Neural crest cell (in vitro differentiated cells): Measurements from ENCODE around the gene RBM39. TPM values are rescaled to one million over a fixed set of nuclear protein-coding genes. Genes with fewer than 3 reads are reported as not detected.
A peak's percentile ranks its signal among the peaks of the same experiment; 100 is the strongest.
"Not testable (repeated sequence)": the region's sequence is repeated elsewhere in the genome, so short reads cannot be mapped to it uniquely, and the experiment has no call there.

ENCODE experiments used
- DNase-seq: peaks from one replicate; pipeline ENCODE4 v3.0.0; 2021; ENCODE audit warnings: low read depth, mixed read lengths, low spot score
- H3K27ac Mint-ChIP-seq: one replicate; pipeline ENCODE4 v1.8.0; 2021; ENCODE audit warnings: mild to moderate bottlenecking, mixed read lengths; ENCODE audit not compliant: unreplicated experiment
- H3K27me3 Mint-ChIP-seq: 2 replicates; pipeline ENCODE4 v1.8.0; 2021; ENCODE audit warnings: low read depth, mild to moderate bottlenecking, mixed read lengths
- H3K36me3 Mint-ChIP-seq: 2 replicates; pipeline ENCODE4 v1.8.0; 2021; ENCODE audit warnings: low read depth, mild to moderate bottlenecking, mixed read lengths
- H3K4me1 Mint-ChIP-seq: 2 replicates; pipeline ENCODE4 v1.8.0; 2021; ENCODE audit warnings: mixed read lengths
- H3K4me3 Mint-ChIP-seq: one replicate; pipeline ENCODE4 v1.8.0; 2021; ENCODE audit warnings: mild to moderate bottlenecking, mixed read lengths
- H3K9me3 Mint-ChIP-seq: 2 replicates; pipeline ENCODE4 v1.8.0; 2021; ENCODE audit warnings: mixed read lengths
- long read RNA-seq: library from polyadenylated mRNA; unstranded; transcript quantifications from one replicate; pipeline ENCODE4 v2.0.0, GENCODE V29; 2020
- total RNA-seq: library from RNA; stranded (reverse); gene quantifications from 2 replicates; pipeline ENCODE4 v1.2.1, GENCODE V29; 2021
- TF ChIP-seq, protein P1 (sequence below): fragments of 200-600 bp; sonication (generic); conservative IDR thresholded peaks from 2 replicates; pipeline ENCODE4 v1.5.0; 2021; ENCODE audit warnings: antibody characterized with exemption, mild to moderate bottlenecking

The RBM39 gene
- total RNA-seq = 333 and 357 TPM in 2 replicates
- long read RNA-seq, transcript RBM39-206 (18 exons, 2,883 nt) = minor isoform, 21 of 337 reads
- long read RNA-seq, transcript RBM39-203 (17 exons, 2,831 nt) = minor isoform, 84 of 337 reads
- long read RNA-seq, transcript RBM39-201 (17 exons, 2,488 nt) = major isoform, 111 of 337 reads
- long read RNA-seq, transcript RBM39-216 (18 exons, 2,124 nt) = minor isoform, 12 of 337 reads
- long read RNA-seq, partial matches to known transcripts = 47 of 337 reads
- long read RNA-seq, other reads (novel, unspliced or antisense) = 46 of 337 reads

DNA sequence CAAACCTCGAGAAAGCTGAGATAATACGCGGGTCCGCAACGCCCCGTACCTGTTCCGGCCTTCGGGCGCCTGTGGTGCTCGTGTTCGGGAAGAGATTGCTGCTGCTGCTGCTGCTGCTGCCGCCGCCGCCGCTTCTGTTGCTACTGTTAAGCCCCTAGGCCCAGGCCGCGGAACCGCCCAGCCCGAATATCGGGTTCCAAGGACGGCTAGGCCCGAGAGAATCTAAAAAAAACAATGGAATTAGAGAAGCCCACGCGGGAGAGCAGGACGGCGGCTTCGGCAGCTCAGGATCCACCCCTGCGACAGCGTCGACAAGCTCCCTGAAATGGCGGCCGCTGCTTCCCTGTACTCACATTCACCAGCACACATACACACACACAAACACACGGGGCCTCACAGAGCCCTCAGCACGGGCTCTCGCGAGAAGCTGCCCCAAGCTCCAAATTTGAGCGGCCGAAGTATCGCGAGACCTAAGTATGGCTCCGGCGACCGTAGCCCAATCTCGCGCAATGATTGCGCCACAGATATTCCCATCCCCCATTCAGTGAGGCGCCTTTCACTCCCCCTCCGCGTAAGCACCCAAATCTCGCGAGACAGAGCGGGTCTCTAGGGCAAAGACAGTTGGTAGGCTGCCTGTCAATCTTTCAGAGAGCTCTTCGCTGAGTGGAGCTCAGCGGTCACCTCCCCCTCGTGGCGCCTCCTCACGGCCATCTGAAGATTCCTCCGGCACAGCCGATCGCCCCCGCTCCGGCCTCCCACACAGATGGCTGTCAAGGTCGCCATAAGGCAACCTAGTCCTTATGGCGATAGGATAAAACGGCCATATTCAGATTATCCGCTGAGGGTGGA, at the start of gene RBM39:
TSS of gene RBM39 (minus strand) at position 369 of the 849 bp plus-strand sequence. CDS start 1,386 bp downstream, outside the sequence.
- H3K9me3 Mint-ChIP-seq = no peaks in the 10 kb centered on the region
- TF ChIP-seq, protein P1, sequence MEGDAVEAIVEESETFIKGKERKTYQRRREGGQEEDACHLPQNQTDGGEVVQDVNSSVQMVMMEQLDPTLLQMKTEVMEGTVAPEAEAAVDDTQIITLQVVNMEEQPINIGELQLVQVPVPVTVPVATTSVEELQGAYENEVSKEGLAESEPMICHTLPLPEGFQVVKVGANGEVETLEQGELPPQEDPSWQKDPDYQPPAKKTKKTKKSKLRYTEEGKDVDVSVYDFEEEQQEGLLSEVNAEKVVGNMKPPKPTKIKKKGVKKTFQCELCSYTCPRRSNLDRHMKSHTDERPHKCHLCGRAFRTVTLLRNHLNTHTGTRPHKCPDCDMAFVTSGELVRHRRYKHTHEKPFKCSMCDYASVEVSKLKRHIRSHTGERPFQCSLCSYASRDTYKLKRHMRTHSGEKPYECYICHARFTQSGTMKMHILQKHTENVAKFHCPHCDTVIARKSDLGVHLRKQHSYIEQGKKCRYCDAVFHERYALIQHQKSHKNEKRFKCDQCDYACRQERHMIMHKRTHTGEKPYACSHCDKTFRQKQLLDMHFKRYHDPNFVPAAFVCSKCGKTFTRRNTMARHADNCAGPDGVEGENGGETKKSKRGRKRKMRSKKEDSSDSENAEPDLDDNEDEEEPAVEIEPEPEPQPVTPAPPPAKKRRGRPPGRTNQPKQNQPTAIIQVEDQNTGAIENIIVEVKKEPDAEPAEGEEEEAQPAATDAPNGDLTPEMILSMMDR = peak; percentile 49
- H3K4me1 Mint-ChIP-seq = peaks cover 52% of the 10 kb centered on the region
- peak within 1 kb of the TSS; percentile 99 for H3K27ac Mint-ChIP-seq
- DNase-seq = peak; percentile 99
- peaks cover 27% of the 10 kb centered on the region for H3K36me3 Mint-ChIP-seq
- H3K4me3 Mint-ChIP-seq = peak within 1 kb of the TSS; percentile 99
- H3K27me3 Mint-ChIP-seq = peaks cover 14% of the 10 kb centered on the region

DNA sequence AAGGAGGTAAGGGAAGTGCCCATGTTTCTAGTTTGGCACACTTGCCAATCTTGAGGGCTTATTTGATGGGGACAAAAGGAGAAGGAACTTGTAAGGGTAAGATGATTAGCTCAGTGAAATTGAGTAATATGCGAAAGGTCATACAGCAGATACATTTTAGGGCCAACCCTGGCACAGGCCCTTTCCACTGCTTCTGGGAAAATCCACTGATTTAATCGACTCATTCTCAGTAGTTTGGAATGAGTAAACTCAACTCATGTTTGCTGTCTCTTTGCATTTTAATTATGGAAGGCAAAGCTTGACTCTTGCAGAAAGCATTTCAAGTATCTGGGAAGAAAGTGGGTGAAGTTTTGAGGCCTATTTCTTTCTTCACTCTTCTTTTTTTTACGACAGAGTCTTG, 49.8 kb upstream of the RBM39 start:
- no peak for DNase-seq
- Mint-ChIP-seq H3K27ac (peak overlapping the region; percentile 27), H3K36me3 (peaks cover 5% of the 10 kb centered on the region), H3K4me1 (peaks cover 10% of the 10 kb centered on the region), H3K9me3 (no peaks in the 10 kb centered on the region), H3K4me3 (no peak overlapping the region), H3K27me3 (no peaks in the 10 kb centered on the region)
- TF ChIP-seq, protein P1 = no peak

DNA sequence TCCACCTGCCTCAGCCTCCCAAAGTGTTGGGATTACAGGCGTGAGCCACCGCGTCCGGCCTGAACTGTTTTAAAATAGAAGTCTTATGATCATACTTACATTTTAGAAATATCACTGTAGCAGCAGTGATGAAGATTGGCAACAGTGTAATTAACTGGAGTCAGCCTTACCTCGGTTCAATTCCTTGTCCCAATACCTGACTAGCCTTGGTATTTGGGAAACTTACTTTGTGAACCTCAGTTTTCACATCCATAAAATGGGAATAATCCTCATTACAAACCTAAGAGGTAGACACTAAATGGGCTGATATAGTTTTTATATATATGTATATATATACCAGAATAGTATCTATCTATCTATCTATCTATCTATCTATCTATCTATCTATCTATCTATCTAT, 49.0 kb upstream of the RBM39 start:
- DNase-seq = no peak
- Mint-ChIP-seq H3K4me1 (peaks cover 10% of the 10 kb centered on the region), H3K4me3 (no peak overlapping the region), H3K9me3 (no peaks in the 10 kb centered on the region), H3K27me3 (no peaks in the 10 kb centered on the region), H3K36me3 (peaks cover 5% of the 10 kb centered on the region), H3K27ac (no peak overlapping the region)
- TF ChIP-seq, protein P1 = no peak

DNA sequence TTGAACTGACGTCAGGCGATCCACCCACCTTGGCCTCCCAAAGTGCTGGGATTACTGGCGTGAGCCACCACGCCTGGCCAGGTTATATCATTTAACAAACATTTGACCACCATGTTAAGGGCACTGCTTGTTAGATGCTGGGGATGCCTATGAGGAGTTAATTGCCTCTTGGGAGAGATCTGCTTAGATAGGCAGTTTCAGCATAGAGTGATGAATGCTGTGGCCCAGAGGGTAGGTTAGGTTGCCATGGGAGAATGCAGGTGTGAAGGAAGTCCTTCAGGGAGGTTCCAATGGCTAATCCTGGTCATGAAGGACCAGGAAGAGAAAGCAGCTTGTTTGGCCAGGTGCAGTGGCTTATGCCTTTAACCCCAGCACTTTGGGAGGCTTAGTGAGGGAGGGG, 46.7 kb upstream of the RBM39 start:
- H3K4me1 Mint-ChIP-seq = peaks cover 4% of the 10 kb centered on the region
- no peaks in the 10 kb centered on the region for H3K27me3 Mint-ChIP-seq
- H3K4me3 Mint-ChIP-seq = no peak overlapping the region
- no peak overlapping the region for H3K27ac Mint-ChIP-seq
- H3K36me3 Mint-ChIP-seq = peaks cover 5% of the 10 kb centered on the region
- no peaks in the 10 kb centered on the region for H3K9me3 Mint-ChIP-seq
- TF ChIP-seq, protein P1 = no peak
- no peak for DNase-seq

DNA sequence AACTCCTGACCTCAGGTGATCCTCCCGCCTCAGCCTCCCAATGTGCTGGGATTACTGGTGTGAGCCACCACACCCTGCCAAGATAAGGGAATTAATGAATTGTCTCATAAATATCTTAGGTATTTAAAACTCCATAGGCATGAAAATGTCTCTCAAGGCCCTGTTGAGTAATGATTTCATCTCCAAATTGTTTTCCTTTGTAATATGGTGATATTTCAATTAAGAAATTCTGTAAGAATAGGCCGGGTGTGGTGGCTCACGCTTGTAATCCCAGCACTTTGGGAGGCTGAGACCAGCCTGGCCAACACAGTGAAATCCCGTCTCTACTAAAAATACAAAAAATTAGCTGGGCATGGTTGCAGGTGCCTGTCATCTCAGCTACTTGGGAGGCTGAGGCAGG, 43.5 kb upstream of the RBM39 start:
- DNase-seq, H3K4me1 Mint-ChIP-seq, H3K9me3 Mint-ChIP-seq, H3K36me3 Mint-ChIP-seq, H3K27me3 Mint-ChIP-seq, H3K4me3 Mint-ChIP-seq, H3K27ac Mint-ChIP-seq: not testable (repeated sequence)

DNA sequence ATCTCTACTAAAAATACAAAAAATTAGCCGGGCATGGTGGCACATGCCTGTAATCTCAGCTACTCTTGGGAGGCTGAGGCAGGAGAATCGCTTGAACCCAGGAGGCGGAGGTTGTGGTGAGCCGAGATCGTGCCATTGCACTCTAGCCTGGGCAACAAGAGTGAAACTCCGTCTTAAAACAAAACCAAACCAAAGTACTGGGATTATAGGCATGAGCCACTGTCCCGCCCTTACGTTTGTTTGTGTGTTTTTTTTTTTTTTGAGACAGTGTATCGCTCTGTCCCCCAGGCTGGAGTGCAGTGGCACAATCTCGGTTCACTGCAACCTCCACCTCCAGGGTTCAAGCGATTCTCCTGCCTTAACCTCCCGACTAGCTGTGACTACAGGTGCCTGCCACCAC, 41.8 kb upstream of the RBM39 start:
- not testable (repeated sequence) for H3K4me1 Mint-ChIP-seq, H3K27ac Mint-ChIP-seq, DNase-seq, H3K4me3 Mint-ChIP-seq, H3K27me3 Mint-ChIP-seq, H3K9me3 Mint-ChIP-seq, H3K36me3 Mint-ChIP-seq
